SK-N-MC (cell line): ENCODE results near the gene S100A13.
"Not testable (repeated sequence)": the region's sequence is repeated elsewhere in the genome, so short reads cannot be mapped to it uniquely, and the experiment has no call there.

Experiments
- EZH2 ChIP-seq: fragments of 200-600 bp; sonication (generic); IDR thresholded peaks from one replicate; pipeline ENCODE4 v1.6.1; 2017; ENCODE audit warnings: antibody characterized with exemption
- FOXP2 ChIP-seq: optimal IDR thresholded peaks from 2 replicates; pipeline ENCODE3; 2011; ENCODE audit warnings: mild to moderate bottlenecking, moderate library complexity; ENCODE audit not compliant: insufficient read depth; ENCODE audit errors: extremely low read length, control extremely low read depth
- POLR2AphosphoS5 ChIP-seq: IDR thresholded peaks from 2 replicates; pipeline ENCODE4 v1.6.1; 2012; ENCODE audit warnings: mild to moderate bottlenecking, low read depth, low read length, borderline replicate concordance

DNA sequence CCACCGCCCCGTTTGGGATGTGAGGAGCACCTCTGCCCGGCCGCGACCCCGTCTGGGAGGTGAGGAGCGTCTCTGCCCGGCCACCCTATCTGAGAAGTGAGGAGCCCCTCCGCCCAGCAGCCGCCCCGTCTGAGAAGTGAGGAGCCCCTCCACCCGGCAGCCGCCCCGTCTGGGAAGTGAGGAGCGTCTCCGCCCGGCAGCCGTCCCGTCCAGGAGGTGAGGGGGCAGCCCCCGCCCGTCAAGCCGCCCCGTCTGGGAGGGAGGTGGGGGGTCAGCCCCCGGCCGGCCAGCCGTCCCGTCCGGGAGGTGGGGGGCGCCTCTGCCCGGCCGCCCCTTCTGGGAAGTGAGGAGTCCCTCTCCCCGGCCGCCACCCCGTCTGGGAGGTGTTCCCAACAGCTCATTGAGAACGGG, 52.2 kb downstream of the S100A13 start:
- not testable (repeated sequence) for TF ChIP-seq EZH2, POLR2AphosphoS5, FOXP2
